WTC11 (cell line): Measurements from ENCODE around the gene ITGA8.

ENCODE experiments used
- CREM ChIP-seq: sonication (generic); formaldehyde crosslinking; IDR thresholded peaks from 2 replicates; pipeline ENCODE4 v1.8.1; 2022; ENCODE audit warnings: mild to moderate bottlenecking, missing genetic modification reagents, moderate library complexity
- HMGXB4 ChIP-seq: sonication (generic); formaldehyde crosslinking; IDR thresholded peaks from 2 replicates; pipeline ENCODE4 v1.8.1; 2023; ENCODE audit warnings: mild to moderate bottlenecking, moderate library complexity, missing genetic modification reagents
- NFE2L1 ChIP-seq: sonication (generic); formaldehyde crosslinking; IDR thresholded peaks from 2 replicates; pipeline ENCODE4 v1.8.1; 2023; ENCODE audit warnings: missing genetic modification reagents
- RELA ChIP-seq: sonication (generic); formaldehyde crosslinking; IDR thresholded peaks from 2 replicates; pipeline ENCODE4 v1.8.1; 2022; ENCODE audit warnings: missing genetic modification reagents, mild to moderate bottlenecking, borderline replicate concordance
- TEAD4 ChIP-seq: sonication (generic); formaldehyde crosslinking; IDR thresholded peaks from 2 replicates; pipeline ENCODE4 v1.8.0; 2022; ENCODE audit warnings: mild to moderate bottlenecking, missing genetic modification reagents
- TF ChIP-seq, protein P1 (sequence below): fragments of 200-600 bp; IDR thresholded peaks from 2 replicates; pipeline ENCODE4 v1.8.0; 2022; ENCODE audit warnings: antibody characterized with exemption
- TF ChIP-seq, protein P2 (sequence below): sonication (generic); formaldehyde crosslinking; IDR thresholded peaks from 2 replicates; pipeline ENCODE4 v1.8.1; 2022; ENCODE audit warnings: missing genetic modification reagents, borderline replicate concordance

- TF ChIP-seq, protein P1, sequence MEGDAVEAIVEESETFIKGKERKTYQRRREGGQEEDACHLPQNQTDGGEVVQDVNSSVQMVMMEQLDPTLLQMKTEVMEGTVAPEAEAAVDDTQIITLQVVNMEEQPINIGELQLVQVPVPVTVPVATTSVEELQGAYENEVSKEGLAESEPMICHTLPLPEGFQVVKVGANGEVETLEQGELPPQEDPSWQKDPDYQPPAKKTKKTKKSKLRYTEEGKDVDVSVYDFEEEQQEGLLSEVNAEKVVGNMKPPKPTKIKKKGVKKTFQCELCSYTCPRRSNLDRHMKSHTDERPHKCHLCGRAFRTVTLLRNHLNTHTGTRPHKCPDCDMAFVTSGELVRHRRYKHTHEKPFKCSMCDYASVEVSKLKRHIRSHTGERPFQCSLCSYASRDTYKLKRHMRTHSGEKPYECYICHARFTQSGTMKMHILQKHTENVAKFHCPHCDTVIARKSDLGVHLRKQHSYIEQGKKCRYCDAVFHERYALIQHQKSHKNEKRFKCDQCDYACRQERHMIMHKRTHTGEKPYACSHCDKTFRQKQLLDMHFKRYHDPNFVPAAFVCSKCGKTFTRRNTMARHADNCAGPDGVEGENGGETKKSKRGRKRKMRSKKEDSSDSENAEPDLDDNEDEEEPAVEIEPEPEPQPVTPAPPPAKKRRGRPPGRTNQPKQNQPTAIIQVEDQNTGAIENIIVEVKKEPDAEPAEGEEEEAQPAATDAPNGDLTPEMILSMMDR = no peak
- TF ChIP-seq TEAD4 (CRISPR knock-in tag) (no peak), NFE2L1 (CRISPR knock-in tag) (no peak), RELA (CRISPR knock-in tag) (no peak), HMGXB4 (no peak), CREM (CRISPR knock-in tag) (no peak)
- TF ChIP-seq, protein P2, sequence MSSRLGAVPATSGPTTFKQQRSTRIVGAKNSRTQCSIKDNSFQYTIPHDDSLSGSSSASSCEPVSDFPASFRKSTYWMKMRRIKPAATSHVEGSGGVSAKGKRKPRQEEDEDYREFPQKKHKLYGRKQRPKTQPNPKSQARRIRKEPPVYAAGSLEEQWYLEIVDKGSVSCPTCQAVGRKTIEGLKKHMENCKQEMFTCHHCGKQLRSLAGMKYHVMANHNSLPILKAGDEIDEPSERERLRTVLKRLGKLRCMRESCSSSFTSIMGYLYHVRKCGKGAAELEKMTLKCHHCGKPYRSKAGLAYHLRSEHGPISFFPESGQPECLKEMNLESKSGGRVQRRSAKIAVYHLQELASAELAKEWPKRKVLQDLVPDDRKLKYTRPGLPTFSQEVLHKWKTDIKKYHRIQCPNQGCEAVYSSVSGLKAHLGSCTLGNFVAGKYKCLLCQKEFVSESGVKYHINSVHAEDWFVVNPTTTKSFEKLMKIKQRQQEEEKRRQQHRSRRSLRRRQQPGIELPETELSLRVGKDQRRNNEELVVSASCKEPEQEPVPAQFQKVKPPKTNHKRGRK (CRISPR knock-in tag) = no peak
Measured at GRCh38 chr10:15661574-15661973, 58.1 kb downstream of the ITGA8 start.
